Nephron progenitor cell (in vitro differentiated cells): Measurements from ENCODE around the gene NDUFV1.
"Not testable (repeated sequence)": the region's sequence is repeated elsewhere in the genome, so short reads cannot be mapped to it uniquely, and the experiment has no call there.

Experiments
- DNase-seq: peaks from one replicate; pipeline ENCODE4 v3.0.0; 2021
- H3K27ac Mint-ChIP-seq: 2 replicates; pipeline ENCODE4 v1.8.0; 2021; ENCODE audit warnings: mild to moderate bottlenecking, moderate library complexity, mixed read lengths
- H3K27me3 Mint-ChIP-seq: 2 replicates; pipeline ENCODE4 v1.8.0; 2021; ENCODE audit warnings: mild to moderate bottlenecking, low read depth, mixed read lengths; ENCODE audit not compliant: poor library complexity
- H3K36me3 Mint-ChIP-seq: 2 replicates; pipeline ENCODE4 v1.8.0; 2021; ENCODE audit warnings: low read depth, mixed read lengths
- H3K4me1 Mint-ChIP-seq: 2 replicates; pipeline ENCODE4 v1.8.0; 2021; ENCODE audit warnings: mixed read lengths
- H3K4me3 Mint-ChIP-seq: 2 replicates; pipeline ENCODE4 v1.8.0; 2021; ENCODE audit warnings: mild to moderate bottlenecking, moderate library complexity, mixed read lengths
- H3K9me3 Mint-ChIP-seq: 2 replicates; pipeline ENCODE4 v1.8.0; 2021; ENCODE audit warnings: mild to moderate bottlenecking, moderate library complexity, mixed read lengths
- TF ChIP-seq, protein P1 (sequence below): fragments of 200-600 bp; sonication (generic); IDR thresholded peaks from 2 replicates; pipeline ENCODE4 v1.5.0; 2021; ENCODE audit warnings: antibody characterized with exemption

Gene NDUFV1

GRCh38 chr11:67592880-67593564, 13.7 kb upstream of the NDUFV1 start:
- no peaks in the 10 kb centered on the region for H3K4me1 Mint-ChIP-seq
- DNase-seq, result no peak
- no peak overlapping the region for H3K4me3 Mint-ChIP-seq
- TF ChIP-seq, protein P1, sequence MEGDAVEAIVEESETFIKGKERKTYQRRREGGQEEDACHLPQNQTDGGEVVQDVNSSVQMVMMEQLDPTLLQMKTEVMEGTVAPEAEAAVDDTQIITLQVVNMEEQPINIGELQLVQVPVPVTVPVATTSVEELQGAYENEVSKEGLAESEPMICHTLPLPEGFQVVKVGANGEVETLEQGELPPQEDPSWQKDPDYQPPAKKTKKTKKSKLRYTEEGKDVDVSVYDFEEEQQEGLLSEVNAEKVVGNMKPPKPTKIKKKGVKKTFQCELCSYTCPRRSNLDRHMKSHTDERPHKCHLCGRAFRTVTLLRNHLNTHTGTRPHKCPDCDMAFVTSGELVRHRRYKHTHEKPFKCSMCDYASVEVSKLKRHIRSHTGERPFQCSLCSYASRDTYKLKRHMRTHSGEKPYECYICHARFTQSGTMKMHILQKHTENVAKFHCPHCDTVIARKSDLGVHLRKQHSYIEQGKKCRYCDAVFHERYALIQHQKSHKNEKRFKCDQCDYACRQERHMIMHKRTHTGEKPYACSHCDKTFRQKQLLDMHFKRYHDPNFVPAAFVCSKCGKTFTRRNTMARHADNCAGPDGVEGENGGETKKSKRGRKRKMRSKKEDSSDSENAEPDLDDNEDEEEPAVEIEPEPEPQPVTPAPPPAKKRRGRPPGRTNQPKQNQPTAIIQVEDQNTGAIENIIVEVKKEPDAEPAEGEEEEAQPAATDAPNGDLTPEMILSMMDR, result no peak
- peaks cover 16% of the 10 kb centered on the region for H3K9me3 Mint-ChIP-seq
- no peak overlapping the region for H3K27ac Mint-ChIP-seq
- peaks cover 15% of the 10 kb centered on the region for H3K27me3 Mint-ChIP-seq
- H3K36me3 Mint-ChIP-seq, result peaks cover 22% of the 10 kb centered on the region

DNA sequence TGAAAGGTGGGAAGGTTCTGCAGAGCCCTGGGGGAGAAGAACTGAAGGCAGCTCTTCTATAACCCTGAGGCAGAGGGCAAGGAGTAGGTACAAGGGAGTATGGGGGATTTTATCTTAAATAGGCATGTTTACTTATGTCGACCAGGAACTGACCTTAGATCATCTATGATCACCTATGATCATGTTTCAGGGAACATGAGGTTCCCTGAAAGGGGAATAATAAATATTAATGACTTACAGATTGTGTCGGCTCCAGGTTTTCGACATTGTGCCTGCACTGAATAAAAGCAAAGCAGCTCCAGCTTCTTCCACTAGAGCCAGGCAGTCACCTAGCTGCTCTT, 13.2 kb upstream of the NDUFV1 start:
- Mint-ChIP-seq H3K4me3 (no peak overlapping the region), H3K27me3 (peaks cover 15% of the 10 kb centered on the region), H3K9me3 (peaks cover 21% of the 10 kb centered on the region), H3K36me3 (peaks cover 17% of the 10 kb centered on the region), H3K27ac (no peak overlapping the region), H3K4me1 (no peaks in the 10 kb centered on the region)
- TF ChIP-seq, protein P1, result no peak
- DNase-seq, result no peak

DNA sequence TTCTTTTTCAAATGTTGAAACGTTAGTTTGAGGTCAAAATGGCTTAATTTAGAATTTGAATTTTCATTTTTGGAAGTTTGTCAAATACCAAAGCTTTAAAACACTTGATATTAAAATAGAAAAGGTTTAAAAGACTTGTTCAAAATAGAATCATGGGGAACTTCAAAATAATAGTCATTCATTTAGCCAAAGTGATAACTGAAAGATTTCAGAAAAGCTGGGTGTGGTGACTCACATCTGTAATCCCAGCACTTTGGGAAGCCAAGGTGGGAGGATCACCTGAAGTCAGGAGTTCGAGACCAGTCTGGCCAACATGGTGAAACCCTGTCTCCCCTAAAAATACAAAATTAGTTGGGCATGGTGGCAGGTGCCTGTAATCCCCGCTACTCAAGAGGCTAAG, 12.3 kb upstream of the NDUFV1 start:
- Mint-ChIP-seq H3K36me3 (peaks cover 10% of the 10 kb centered on the region), H3K4me3 (no peak overlapping the region), H3K27ac (no peak overlapping the region), H3K9me3 (peaks cover 30% of the 10 kb centered on the region), H3K27me3 (peaks cover 15% of the 10 kb centered on the region), H3K4me1 (no peaks in the 10 kb centered on the region)
- DNase-seq, result no peak
- TF ChIP-seq, protein P1, result no peak

DNA sequence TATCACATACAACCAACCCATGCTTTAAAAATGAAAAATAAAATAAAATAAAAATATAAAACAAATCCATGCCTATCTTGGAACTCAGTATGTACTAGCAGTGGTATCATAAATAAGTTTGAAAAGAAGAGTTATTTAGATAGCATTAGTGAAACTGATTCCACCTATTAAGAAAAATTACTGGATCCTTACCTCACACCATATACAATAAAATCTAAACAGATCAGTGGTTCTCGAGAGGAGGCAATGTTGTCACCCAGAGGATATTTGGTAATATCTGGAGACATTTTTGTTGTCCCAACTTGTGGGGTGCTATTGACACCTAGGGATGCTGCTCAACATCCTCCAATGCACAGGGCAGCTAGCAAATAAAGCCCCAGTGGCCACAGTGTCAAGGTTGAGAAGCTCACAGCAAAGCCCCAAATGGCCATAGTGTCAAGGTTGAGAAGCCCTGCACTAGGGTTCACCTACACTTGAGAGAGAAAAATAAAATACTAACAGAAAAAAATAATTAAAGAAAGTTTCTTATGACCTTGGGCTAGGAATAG, 9.9 kb upstream of the NDUFV1 start:
- Mint-ChIP-seq H3K9me3 (peaks cover 42% of the 10 kb centered on the region), H3K4me3 (no peak overlapping the region), H3K27ac (no peak overlapping the region), H3K36me3 (no peaks in the 10 kb centered on the region), H3K27me3 (peaks cover 16% of the 10 kb centered on the region), H3K4me1 (peaks cover 13% of the 10 kb centered on the region)
- no peak for DNase-seq
- TF ChIP-seq, protein P1, result no peak

DNA sequence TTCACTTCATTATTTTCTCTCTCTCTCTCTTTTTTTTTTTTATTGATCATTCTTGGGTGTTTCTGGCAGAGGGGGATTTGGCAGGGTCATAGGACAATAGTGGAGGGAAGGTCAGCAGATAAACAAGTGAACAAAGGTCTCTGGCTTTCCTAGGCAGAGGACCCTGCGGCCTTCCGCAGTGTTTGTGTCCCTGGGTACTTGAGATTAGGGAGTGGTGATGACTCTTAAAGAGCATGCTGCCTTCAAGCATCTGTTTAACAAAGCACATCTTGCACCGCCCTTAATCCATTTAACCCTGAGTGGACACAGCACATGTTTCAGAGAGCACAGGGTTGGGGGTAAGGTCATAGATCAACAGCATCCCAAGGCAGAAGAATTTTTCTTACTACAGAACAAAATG, 9.3 kb upstream of the NDUFV1 start:
- H3K9me3 Mint-ChIP-seq, result peaks cover 42% of the 10 kb centered on the region
- not testable (repeated sequence) for H3K36me3 Mint-ChIP-seq, H3K4me3 Mint-ChIP-seq, H3K27ac Mint-ChIP-seq, DNase-seq
- peaks cover 14% of the 10 kb centered on the region for H3K27me3 Mint-ChIP-seq
- peaks cover 13% of the 10 kb centered on the region for H3K4me1 Mint-ChIP-seq

DNA sequence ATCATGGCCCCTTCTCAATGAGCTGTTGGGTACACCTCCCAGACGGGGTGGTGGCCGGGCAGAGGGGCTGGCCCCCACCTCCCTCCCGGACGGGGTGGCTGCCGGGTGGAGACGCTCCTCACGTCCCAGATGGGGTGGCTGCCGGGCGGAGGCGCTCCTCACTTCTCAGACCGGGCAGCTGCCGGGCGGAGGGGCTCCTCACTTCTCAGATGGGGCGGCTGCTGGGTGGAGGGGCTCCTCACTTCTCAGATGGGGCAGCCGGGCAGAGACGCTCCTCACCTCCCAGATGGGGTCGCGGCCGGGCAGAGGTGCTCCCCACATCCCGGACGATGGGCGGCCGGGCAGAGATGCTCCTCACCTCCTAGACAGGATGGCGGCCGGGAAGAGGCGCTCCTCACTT, 8.8 kb upstream of the NDUFV1 start:
- DNase-seq, H3K36me3 Mint-ChIP-seq, H3K27ac Mint-ChIP-seq, H3K4me3 Mint-ChIP-seq: not testable (repeated sequence)
- Mint-ChIP-seq H3K9me3 (peaks cover 47% of the 10 kb centered on the region), H3K27me3 (peaks cover 19% of the 10 kb centered on the region), H3K4me1 (peaks cover 13% of the 10 kb centered on the region)

- Mint-ChIP-seq H3K4me3 (no peak overlapping the region), H3K36me3 (no peaks in the 10 kb centered on the region), H3K27me3 (peaks cover 20% of the 10 kb centered on the region), H3K9me3 (peaks cover 49% of the 10 kb centered on the region), H3K4me1 (peaks cover 13% of the 10 kb centered on the region), H3K27ac (no peak overlapping the region)
- no peak for DNase-seq
- TF ChIP-seq, protein P1, result no peak
Measured at GRCh38 chr11:67599149-67599548, 7.6 kb upstream of the NDUFV1 start.
